Heart left ventricle (tissue), 16 donors: ENCODE measurements around the gene C8B. TPM values are rescaled to one million over a fixed set of nuclear protein-coding genes. Genes with fewer than 3 reads are reported as not detected.

Experiments
- ATAC-seq, 4 donors: fragments of 200-7000 bp; cut with Tn5 transposase; one replicate each; pipeline ENCODE4 v1.9.1; 2020 to 2022; ENCODE audit warnings: moderate library complexity in 4 of 4, mild to moderate bottlenecking in 3 of 4, moderate number of reproducible peaks in 1 of 4
- DNase-seq, 5 donors: peaks; one replicate each; pipeline ENCODE4 v3.0.0-alpha.2; 2020
- H3K27ac ChIP-seq, 12 donors: fragments of 200-600 bp; sonication (generic) in 4 of 12; one replicate each; pipeline versions ENCODE4 v1.5.0 to v1.8.0; 2016 to 2022; ENCODE audit warnings: mild to moderate bottlenecking in 2 of 12
- H3K27me3 ChIP-seq, 9 donors: fragments of 200-600 bp; sonication (generic) in 2 of 9; one replicate each; pipeline versions ENCODE4 v1.5.1 to v1.8.0; 2016 to 2022; ENCODE audit warnings: mild to moderate bottlenecking in 3 of 9
- H3K36me3 ChIP-seq, 9 donors: fragments of 200-600 bp; sonication (generic) in 2 of 9; one replicate each; pipeline versions ENCODE4 v1.5.0 to v1.8.0; 2018 to 2022; ENCODE audit warnings: mild to moderate bottlenecking in 2 of 9
- H3K4me1 ChIP-seq, 12 donors: fragments of 200-600 bp; sonication (generic) in 4 of 12; one replicate each; pipeline versions ENCODE4 v1.5.0 to v1.8.0; 2016 to 2022; ENCODE audit warnings: mild to moderate bottlenecking in 3 of 12
- H3K4me3 ChIP-seq, 12 donors: fragments of 200-600 bp; sonication (generic) in 4 of 12; one replicate each; pipeline versions ENCODE4 v1.5.0 to v1.8.0; 2017 to 2022; ENCODE audit warnings: mild to moderate bottlenecking in 9 of 12, moderate library complexity in 4 of 12
- H3K9me3 ChIP-seq, 12 donors: fragments of 200-600 bp; sonication (generic) in 4 of 12; one replicate each; pipeline versions ENCODE4 v1.5.0 to v1.8.0; 2016 to 2022; ENCODE audit warnings: mild to moderate bottlenecking in 1 of 12
- CTCF ChIP-seq, 12 donors: fragments of 200-600 bp; sonication (generic) in 4 of 12; IDR thresholded peaks; one replicate each; pipeline versions ENCODE4 v1.5.0 to v1.8.0; 2018 to 2022; ENCODE audit warnings: antibody characterized with exemption in 12 of 12, mild to moderate bottlenecking in 5 of 12
- POLR2A ChIP-seq, 2 donors: fragments of 450-650 bp; IDR thresholded peaks; one replicate each; pipeline ENCODE4 v1.6.1; 2017; ENCODE audit warnings: antibody characterized with exemption in 2 of 2, mild to moderate bottlenecking in 2 of 2, moderate library complexity in 2 of 2
- WGBS, 4 donors: extraction: QIAGEN DNeasy Blood & Tissue Kit in 2 of 4; methylation state at CpG; one replicate each; pipeline versions ENCODE4 v1.1.5 to v1.1.7; 2013 to 2018; 5-methylcytosine and 5-hydroxymethylcytosine counted together
- intact Hi-C, 10 donors: fragments of 100-400 bp; cut with DNase I; formaldehyde crosslinking; loops; one replicate each; pipeline versions ENCODE4 v1.11.1 to v1.14.2; 2022
- polyA plus RNA-seq, 2 donors: library from polyadenylated mRNA; stranded (reverse); fragments of 200-250 nt; gene quantifications; one replicate each; pipeline ENCODE4 v1.2.3, GENCODE V29; 2013
- total RNA-seq, 9 donors: library from RNA; depleted of rRNA in 2 of 9; stranded (reverse); fragments of >200 nt in 2 of 9; fragmentation: NEBNext Ultra II Directional in 3 of 9; extraction: Animal tissue kit (Norgen Biotek cat#: 25700) in 3 of 9; gene quantifications; one replicate each; pipeline versions ENCODE4 v1.1.0 to v1.2.4, GENCODE V29; 2016 to 2023
- donor health status: ischemic (EF 13 %, LVEDD 7.1; RV severe dilation, severe dysfunction).
- donor health status: healthy with polysubstance abuse.
- donor health status: DM: no; HTN: yes; CAD: no.
- donor health status: DM: no; HTN: no; CAD: no.
- donor health status: ischemic (EF 25% LVEDD 6.9; RV normal size, moderate dysfunction).
- donor health status: ischemic (EF 25% LVEDD 5.7; RV mildly dilated, moderate dysfunction).
- donor health status: healthy.
- donor health status: DM: yes; HTN: yes; CAD: no.
- donor health status: ischemic (EF 35%, LVEDD 5.7; RV mildly dilated, moderate dysfunction).
- donor health status: nonischemic (EF 11% LVEDD 7.7; RV severe dilation, severe dysfunction).
- donor health status: DM: yes; HTN: yes; CAD: no.
- donor health status: PGD.
- donor health status: ischemic (EF 29% LVEDD 5.4; RV normal size, mild dysfunction).
- donor health status: nonischemic (EF 23%, LVEDD 6.1; RV moderate dilation, normal function).

C8B gene
- total and polyA plus RNA-seq, 11 donors = not detected

GRCh38 chr1:56964349-56965017 is 1.3 kb downstream of the C8B start:
- no peak overlapping the region for H3K27ac ChIP-seq
- DNase-seq (no peak), ATAC-seq (no peak)
- 88 to 91% (median 90%) methylated on average over 9 of the region's 9 CpGs for WGBS, 4 donors
- H3K4me3 ChIP-seq = no peak overlapping the region
- intact Hi-C loops = loop anchor here in 2 of 10 donors (5.0 to 10.0 kb wide), 2 partner anchors 130 to 132 kb away; no protein-coding TSS in a partner anchor
- no peaks in the 10 kb centered on the region for H3K36me3 ChIP-seq
- TF ChIP-seq POLR2A (IDR thresholded peaks at IDR 0.05) = no peak
- TF ChIP-seq CTCF (IDR thresholded peaks at IDR 0.05) = no peak
- H3K9me3 ChIP-seq = peaks cover 0 to 3% (median 0%) of the 10 kb centered on the region in 12 donors
- no peaks in the 10 kb centered on the region for H3K4me1 ChIP-seq
- H3K27me3 ChIP-seq = no peaks in the 10 kb centered on the region

DNA sequence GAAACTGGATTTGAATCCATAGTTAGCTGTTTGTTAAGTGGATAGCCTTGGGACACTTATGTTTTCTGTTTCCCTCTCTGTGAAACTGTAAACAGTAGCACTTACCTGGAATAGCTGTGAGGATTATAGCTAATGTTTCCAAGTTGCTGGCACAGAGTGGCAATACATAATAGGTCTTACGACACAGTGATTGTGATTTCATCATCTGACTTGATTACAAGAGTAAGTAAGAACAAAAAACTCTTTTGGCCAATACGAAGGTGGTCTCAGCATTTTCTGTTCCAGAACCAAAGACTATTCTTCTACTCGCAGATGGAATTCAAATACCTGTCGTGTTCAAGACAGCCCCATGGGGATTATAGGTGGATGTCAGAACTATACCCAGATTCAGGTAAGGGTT is 2.1 kb downstream of the C8B start:
- intact Hi-C loops = loop anchor here in 1 of 10 donors (10.0 kb wide), 1 partner anchor 129 kb away; no protein-coding TSS in a partner anchor
- H3K9me3 ChIP-seq = peaks cover 0 to under 1% (median 0%) of the 10 kb centered on the region in 12 donors
- TF ChIP-seq POLR2A (IDR thresholded peaks at IDR 0.05) (no peak), CTCF (IDR thresholded peaks at IDR 0.05) (no peak)
- no peaks in the 10 kb centered on the region for H3K4me1 ChIP-seq
- no peak overlapping the region for H3K27ac ChIP-seq
- WGBS, 4 donors = 85 to 94% (median 87%) methylated on average over 4 of the region's 4 CpGs
- H3K4me3 ChIP-seq = no peak overlapping the region
- H3K27me3 ChIP-seq = no peaks in the 10 kb centered on the region
- DNase-seq (no peak), ATAC-seq (no peak)
- H3K36me3 ChIP-seq = no peaks in the 10 kb centered on the region

DNA sequence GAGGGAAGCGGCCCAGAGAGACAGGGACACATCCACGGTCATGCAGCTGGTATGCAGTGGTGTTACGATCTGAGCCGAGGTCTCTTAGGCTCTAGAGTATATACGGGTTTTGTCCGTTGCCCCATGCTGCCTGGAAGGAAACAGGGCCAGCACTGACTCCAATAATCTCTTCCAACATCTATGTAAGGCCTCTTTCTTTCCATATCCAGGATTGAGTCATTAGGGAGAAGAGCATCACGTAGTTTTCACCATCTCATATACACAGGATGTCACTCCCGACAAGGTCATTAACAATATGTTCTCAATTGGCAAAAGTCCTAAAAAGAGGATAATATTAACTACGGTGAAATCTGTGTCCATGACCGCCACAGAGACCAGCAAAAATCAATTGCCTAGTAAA is 4.4 kb downstream of the C8B start:
- intact Hi-C loops = loop anchor here in 1 of 10 donors (10.0 kb wide), 1 partner anchor 127 kb away; no protein-coding TSS in a partner anchor
- H3K9me3 ChIP-seq = no peaks in the 10 kb centered on the region
- no peaks in the 10 kb centered on the region for H3K4me1 ChIP-seq
- 69 to 80% (median 71%) methylated on average over 10 of the region's 10 CpGs for WGBS, 4 donors
- H3K36me3 ChIP-seq = no peaks in the 10 kb centered on the region
- no peak overlapping the region for H3K4me3 ChIP-seq
- DNase-seq (no peak), ATAC-seq (no peak)
- no peak overlapping the region for H3K27ac ChIP-seq
- TF ChIP-seq POLR2A (IDR thresholded peaks at IDR 0.05) (no peak), CTCF (IDR thresholded peaks at IDR 0.05) (no peak)
- H3K27me3 ChIP-seq = no peaks in the 10 kb centered on the region

- H3K4me1 ChIP-seq = no peaks in the 10 kb centered on the region
- TF ChIP-seq POLR2A (IDR thresholded peaks at IDR 0.05) = no peak
- TF ChIP-seq CTCF (IDR thresholded peaks at IDR 0.05) = no peak
- DNase-seq (no peak), ATAC-seq (no peak)
- no peaks in the 10 kb centered on the region for H3K36me3 ChIP-seq
- H3K27ac ChIP-seq = no peak overlapping the region
- H3K4me3 ChIP-seq = no peak overlapping the region
- 29 to 73% (median 58%) methylated on average over 2 of the region's 2 CpGs for WGBS, 4 donors
- H3K9me3 ChIP-seq = no peaks in the 10 kb centered on the region
- intact Hi-C loops = no loop called here
- H3K27me3 ChIP-seq = no peaks in the 10 kb centered on the region
These were observed 7.3 kb downstream of the C8B start for GRCh38 chr1:56958526-56958925.
